T-helper 2 cell treated with Interferon-gamma antibody and Interleukin-4, amounts not matched to agents 100 ng/mL and 5 ng/mL, for 36 hours (primary cell): ENCODE measurements around the gene PTPRF. TPM values are rescaled to one million over a fixed set of nuclear protein-coding genes. Genes with fewer than 3 reads are reported as not detected.

Experiments used
- intact Hi-C: fragments of 100-400 bp; cut with micrococcal nuclease; formaldehyde crosslinking; loops from one replicate; pipeline ENCODE4 v1.15.1; 2023
- total RNA-seq: library from RNA; stranded (reverse); gene quantifications from 2 replicates; pipeline ENCODE4 v1.2.3, GENCODE V29; 2022

PTPRF gene
- total RNA-seq, 1 donor from 2014 or later = 2.6 TPM

- intact Hi-C loops = no loop called here
Measured at GRCh38 chr1:43577655-43578542, 47.2 kb downstream of the PTPRF start.

DNA sequence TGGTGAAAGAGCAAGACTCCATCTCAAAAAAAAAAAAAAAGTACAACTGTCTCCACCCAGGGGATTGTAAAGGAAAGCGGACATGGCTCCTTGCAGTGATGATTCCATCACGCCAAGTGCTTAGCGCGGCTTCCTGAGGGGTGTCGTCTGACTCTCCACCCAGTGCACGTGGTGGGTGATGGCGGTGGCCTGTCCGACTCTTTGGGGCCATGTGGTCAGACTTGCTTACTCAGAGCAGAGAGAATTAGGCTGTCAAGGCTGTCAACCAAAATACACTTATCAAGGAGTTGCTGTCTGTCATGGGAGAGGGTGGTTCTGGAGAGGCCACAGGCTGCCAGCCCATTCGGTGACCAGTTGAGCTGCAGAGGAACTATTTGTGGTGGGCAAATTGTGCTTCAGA lies 49.4 kb downstream of the PTPRF start:
- intact Hi-C loops = no loop called here

GRCh38 chr1:43582162-43582566 lies 51.5 kb downstream of the PTPRF start:
- intact Hi-C loops = no loop called here

DNA sequence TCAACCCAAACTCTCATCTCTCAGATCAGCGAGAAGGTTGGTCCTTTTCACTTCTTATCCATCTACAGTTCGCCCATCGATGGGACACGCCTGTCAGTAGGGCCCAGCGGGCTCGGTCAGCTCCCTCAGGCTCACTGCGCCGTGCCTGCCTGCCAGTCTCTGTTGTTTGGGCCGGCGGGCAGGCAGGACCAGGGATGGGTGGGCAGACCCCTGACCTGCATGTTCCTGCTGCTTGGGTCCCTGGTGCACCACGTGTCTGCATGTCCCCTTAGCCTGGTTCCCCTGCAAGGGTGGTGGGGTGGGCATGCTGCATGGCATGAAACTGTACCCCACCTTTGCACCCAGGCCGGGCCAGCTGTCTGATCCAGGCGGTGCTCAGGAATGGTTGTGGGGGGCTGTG lies 52.4 kb downstream of the PTPRF start:
- intact Hi-C loops = no loop called here

- intact Hi-C loops = no loop called here
Measured at GRCh38 chr1:43584204-43584603, 53.5 kb downstream of the PTPRF start.

GRCh38 chr1:43585557-43585956 lies 54.9 kb downstream of the PTPRF start:
- intact Hi-C loops = no loop called here

GRCh38 chr1:43586136-43586731 lies 55.6 kb downstream of the PTPRF start:
- intact Hi-C loops = no loop called here

- intact Hi-C loops = no loop called here
Measured at GRCh38 chr1:43587001-43587400, 56.3 kb downstream of the PTPRF start.

GRCh38 chr1:43587594-43587993 lies 56.9 kb downstream of the PTPRF start:
- intact Hi-C loops = no loop called here

GRCh38 chr1:43588592-43588991 lies 57.9 kb downstream of the PTPRF start:
- intact Hi-C loops = no loop called here

DNA sequence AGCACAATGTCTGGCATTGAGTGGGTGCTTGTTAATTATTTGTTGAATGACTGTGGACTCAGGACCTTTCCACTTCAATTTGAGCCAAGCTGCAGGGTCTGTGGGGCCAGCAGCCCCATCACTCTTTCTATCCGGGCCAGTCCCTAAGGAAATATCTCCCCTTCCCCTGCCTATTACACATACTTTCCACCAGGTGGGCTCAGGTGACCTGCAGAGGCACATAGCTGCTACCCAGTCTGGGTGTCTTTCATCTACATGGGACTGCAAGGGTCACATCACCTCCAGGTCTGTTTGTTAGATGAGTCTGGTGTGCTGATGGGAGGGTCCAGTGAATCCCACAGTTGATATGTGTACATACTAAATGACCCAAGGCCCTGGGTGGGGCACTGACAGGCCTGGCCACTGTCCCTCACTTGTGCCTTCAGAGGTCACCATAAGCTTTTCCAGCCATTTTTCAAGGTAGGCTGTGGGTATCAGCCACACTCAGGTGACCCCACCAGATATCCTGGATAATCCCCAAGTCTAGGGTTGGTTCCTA lies 59.8 kb downstream of the PTPRF start:
- intact Hi-C loops = no loop called here

GRCh38 chr1:43591181-43591580 lies 60.5 kb downstream of the PTPRF start:
- intact Hi-C loops = no loop called here

- intact Hi-C loops = no loop called here
Measured at GRCh38 chr1:43592051-43592665, 61.5 kb downstream of the PTPRF start.

DNA sequence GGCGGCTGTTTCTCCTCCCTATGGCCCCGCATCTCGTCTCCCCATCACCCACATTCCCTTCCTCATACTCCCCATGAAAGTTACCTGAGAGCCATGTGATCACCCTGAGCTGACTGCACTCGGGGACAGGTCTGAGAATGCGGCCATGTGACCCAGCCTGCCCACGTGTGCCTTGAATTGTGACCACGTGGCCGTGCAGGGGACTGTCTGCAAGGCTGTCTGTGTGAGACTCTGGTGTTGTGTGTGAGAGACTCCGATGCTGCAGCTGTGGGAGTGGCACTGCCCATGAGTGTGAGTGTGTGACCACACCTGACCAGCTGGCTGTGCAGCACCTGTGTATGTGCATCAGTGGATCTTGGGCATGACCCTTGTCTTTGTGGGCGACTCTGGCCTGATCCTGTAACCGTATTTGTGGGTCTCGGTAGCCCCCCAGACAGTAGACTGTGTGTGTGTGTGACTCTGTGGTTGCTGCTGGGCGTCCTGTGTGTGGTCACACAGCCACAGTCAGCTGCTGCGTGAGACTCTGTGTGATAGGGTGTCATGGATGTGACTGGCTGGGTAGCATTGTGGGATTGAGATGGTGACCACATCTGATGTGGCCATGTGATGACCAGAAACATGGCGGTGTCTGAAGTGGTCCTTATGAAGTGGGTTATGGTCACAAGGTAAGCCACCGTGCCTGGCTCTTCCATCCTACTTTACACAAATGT lies 62.4 kb downstream of the PTPRF start:
- intact Hi-C loops = no loop called here

- intact Hi-C loops = no loop called here
Measured at GRCh38 chr1:43596579-43596978, 65.9 kb downstream of the PTPRF start.

GRCh38 chr1:43597028-43597427 lies 66.3 kb downstream of the PTPRF start:
- intact Hi-C loops = no loop called here

- intact Hi-C loops = no loop called here
Measured at GRCh38 chr1:43597721-43598120, 67.0 kb downstream of the PTPRF start.

DNA sequence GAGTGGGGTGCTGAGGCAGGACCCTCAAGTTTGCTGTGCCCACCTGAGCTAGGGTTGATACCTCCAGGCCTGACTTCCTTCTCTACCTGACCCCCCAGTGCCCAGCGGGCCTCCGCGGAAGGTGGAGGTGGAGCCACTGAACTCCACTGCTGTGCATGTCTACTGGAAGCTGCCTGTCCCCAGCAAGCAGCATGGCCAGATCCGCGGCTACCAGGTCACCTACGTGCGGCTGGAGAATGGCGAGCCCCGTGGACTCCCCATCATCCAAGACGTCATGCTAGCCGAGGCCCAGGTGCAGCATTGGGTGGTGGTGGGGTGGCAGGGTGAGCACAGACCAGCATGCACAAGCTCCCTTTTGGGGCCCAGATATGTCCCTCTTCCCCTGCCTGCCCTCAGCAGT lies 67.9 kb downstream of the PTPRF start:
- intact Hi-C loops = no loop called here

DNA sequence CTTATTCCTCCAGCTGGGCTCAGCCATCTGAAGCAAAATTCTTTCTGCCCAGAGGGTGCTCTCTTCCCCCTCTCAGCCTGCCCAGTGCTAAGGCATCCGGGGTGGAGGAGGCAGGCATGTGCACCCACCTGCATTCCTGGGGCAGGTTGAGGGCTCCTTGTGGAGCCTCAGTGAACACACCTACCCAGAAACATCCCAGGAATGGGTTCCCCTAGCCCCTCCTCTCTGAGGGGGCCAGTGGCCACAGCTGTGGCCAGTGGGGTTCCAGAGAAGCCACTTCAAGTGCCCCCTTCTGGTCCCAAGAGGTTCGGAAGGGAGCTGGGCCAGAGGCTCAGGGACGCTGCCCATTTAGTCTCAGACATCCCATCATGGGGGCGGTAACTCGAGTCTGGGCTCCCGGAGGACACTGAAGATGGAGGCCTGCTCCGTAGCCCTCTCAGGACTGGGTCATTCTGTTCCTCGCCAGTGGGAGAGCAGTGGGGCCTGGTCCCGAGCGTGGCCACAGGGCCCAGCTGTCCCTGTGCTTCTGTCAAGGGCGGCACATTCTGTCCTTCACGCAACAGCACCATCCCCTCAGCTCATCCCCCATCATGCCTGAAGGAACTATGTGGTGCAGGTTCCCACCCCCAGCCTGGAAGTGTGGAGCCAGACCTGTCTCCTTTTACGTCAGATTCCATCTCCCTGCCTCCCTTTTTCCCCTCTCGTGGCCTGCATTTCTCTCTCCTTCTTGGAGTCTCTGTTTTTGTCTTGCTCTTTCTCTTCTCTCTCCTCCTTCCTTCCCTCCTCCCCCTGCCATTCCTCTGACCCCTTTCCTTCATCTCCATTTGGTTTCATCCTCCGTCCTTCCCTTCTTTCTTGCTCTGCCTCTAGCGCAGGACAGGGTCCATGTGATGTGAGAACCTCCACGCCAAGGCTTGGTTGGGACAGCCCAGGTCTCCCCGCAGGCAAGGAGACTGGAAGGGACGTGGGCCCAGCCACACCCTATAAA lies 69.6 kb downstream of the PTPRF start:
- intact Hi-C loops = no loop called here

DNA sequence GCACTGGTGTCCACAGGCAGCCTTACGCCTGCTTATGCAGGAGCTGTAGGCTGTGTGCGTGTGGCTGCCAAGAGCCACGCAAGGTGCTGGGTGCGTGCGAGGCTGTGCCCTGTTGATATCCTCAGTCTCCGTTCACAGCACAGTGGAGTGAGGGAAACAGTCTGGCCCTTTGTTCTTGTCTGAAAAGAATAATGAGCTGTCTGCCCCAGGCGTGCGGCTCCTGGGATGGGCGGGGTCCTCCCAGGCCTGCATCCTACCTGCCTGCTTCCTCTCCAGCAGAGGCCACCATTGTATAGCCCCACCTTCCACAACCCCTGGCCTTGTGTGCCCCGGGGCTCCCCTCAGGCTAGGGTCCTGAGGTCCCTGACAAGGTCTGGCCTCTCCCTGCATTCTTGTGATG lies 72.3 kb downstream of the PTPRF start:
- intact Hi-C loops = no loop called here
